HG02840 (cell line): Measurements from ENCODE around the gene MARK2.

Source experiments
- ATAC-seq: cut with Tn5 transposase; IDR thresholded peaks from one replicate; pipeline ENCODE4 v1.9.1; 2021; ENCODE audit warnings: mild to moderate bottlenecking, moderate library complexity, moderate number of reproducible peaks; ENCODE audit not compliant: unreplicated experiment, low FRiP score

MARK2 gene

DNA sequence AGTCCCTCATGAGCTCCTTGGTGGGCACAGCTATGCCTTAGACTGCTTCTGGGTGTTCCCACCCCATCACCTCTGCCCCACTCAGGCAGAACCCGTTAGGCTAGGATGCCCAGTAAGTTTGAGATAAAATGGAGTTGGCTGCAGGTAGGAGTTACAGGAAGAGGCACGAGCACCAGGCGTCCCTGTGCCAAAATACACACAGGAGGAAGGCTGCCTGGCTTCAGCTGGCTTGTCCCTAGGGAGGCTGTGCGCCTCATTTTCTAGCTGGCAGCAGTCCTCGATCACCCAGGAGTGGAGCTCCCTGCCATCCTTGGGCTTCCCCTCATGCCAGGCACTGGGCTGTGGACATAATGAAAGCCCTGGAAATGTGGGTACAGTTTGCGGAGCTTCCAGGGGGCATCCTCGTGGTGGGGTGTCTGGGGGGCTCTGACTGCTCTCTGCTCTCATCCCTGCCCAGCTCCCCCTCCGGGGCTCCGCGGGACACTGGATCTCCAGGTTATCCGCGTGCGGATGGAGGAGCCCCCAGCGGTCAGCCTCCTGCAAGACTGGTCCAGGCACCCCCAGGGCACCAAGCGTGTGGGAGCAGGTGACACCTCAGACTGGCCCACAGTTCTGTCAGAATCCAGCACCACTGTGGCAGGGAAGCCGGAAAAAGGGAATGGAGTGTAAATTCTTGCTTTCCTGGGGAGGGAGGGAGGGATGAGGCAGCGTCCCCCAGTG is 12.3 kb upstream of the MARK2 start:
- no peak for ATAC-seq

DNA sequence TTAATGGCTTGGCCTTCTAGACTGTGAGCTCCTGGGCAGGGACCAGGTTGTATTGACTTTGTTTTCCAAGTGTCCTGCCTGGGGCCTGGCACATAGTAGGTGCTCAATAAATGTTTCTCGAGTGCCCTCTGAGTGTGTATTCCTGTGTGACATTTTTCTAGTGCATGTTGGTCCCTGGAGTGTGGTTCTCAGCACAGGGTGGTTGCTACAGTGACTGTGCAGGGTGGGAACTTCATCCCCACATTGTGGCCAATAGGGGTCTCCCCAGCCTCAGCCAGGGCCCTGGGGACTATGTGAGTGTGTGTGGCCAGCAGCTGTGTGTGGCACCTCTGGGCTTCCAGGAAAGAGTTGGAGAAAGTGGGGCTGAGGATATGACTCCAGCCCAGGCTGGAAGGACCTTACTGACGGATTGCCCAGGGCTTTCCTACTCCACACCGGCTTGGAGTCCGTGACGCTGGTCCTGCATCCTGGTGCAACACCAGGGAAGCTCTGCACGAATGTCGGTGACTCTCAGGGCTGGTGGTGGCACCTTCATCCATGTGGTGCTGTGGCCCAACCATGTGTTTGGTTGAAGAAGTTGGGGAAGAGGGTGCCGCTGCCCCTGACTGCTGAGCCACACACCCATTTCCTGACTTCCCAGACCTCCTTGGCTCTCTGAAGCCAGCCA is 9.0 kb upstream of the MARK2 start:
- no peak for ATAC-seq

- no peak for ATAC-seq
Measured at GRCh38 chr11:63831326-63831725, 7.6 kb upstream of the MARK2 start.

GRCh38 chr11:63832336-63832735 is 6.6 kb upstream of the MARK2 start:
- no peak for ATAC-seq

DNA sequence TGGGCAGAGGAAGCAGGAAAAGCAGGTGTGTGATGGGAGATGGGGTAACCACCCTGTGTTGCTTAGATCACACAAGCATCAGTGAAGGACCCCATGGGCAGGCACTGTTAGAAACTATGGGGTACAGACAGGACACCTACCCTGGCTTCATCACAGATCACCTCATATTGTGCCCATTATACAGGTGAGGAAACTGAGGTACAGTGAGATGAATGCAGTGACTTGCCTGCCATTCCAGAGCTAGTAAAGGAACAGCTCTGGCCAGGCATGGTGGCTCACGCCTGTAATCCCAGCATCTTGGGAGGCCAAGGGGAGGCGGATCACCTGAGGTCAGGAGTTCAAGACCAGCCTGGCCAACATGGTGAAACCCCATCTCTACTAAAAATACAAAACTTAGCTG is 5.9 kb upstream of the MARK2 start:
- no peak for ATAC-seq

DNA sequence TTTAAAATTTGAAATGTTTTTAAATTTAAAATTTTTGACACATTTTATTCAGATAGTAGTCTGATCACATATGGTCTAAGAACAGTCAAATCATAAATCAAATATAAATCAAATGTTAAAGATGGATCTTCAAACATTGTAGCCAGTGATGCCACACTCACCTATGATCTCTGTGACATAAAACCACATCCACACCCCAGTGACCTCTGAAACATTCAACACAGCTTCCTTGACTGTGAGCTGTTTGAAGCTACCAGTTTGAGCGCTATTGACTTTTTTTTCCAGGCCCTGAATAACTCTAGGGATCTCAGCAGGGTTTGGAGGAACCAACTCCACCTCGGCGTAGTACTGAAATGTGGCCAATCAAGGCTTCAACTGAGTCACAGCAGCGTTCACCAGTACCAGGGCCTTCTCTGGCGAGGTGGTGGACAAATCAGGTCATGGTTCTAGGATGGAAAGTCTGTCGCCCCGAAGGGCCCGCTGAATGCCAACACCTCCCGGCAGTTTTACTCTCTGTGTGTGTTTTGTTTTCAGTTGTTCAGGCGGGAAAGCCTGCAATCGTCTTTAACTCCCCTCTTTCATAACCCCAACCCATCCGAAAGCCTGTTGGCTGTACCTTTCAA is 4.3 kb upstream of the MARK2 start:
- no peak for ATAC-seq

DNA sequence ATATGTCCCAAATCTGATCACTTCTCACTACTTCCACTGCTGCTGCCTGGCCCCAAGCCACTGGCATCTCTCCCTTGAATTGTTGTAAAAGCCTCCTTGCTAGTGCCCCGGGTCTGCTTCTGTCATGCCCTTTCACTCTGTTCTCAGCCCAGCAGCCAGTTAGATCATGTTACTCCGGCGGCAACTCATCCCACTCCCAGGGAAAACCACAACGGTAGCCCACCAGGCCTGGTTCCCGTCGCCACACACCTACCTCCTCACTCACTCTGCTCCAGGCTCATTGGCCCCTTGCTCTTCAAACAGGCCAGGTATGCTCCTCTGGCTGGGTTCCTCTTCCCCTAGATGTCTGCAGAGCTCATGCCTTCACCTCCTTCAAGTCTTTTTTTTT is 3.8 kb upstream of the MARK2 start:
- no peak for ATAC-seq

DNA sequence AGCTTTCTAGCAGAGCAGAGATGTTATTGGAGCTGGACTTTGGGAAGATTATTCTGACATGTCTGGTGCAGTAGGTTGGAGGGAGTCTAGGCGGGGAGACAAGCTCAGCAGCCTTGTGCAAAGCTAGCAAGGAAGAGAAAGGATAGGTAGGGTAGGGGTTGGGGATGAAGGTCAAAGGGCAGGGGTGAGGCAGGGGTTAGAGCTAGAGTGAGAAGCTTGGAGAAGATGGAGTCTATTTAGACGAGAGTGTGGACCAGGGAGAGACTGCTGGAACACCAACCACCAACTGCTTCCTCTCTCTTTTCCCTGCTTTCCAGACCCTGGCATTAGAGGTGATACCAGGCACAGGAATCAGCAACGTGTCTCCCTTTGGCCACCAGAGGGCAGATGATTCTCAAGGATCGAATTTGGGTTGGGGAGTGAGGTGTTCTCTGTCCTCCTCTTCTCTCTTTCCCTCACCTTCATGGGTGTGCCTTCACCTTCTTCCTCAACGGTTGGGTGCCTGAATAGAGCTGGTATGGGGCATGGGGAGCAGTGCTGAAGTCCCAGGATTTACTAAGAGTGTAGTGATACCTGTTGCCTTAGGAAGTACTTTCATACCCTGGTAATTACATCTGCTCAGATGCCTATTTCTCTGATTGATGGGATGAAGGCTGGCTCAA is 1.8 kb upstream of the MARK2 start:
- ATAC-seq, result no peak

- ATAC-seq, result no peak
Measured at GRCh38 chr11:63837739-63838138, 1.2 kb upstream of the MARK2 start.

DNA sequence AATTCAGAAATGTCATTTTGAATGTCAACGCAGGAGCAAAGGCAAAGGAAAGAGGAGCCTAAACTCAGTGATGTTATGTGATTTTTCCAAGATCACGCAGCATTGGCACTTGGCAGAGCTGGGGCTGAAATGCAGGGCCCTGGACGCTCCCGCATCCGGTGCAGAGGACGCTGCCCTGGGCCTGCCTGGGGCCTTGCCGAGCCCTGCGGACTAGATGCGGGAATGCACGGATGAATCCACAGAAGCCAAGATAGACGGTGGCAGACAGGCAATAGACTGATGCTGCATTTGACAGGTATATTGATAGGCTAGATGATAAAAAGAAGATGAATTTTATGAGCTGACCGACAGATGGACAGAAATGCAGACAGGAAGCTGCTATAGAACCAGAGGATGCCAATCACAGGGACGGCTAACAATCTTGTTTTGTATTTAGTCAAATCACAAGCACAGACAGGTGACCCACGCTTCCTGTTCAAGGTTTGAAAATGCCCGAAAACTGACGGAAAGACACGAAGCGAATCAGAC is 696 bp upstream of the MARK2 start:
- ATAC-seq, result no peak

DNA sequence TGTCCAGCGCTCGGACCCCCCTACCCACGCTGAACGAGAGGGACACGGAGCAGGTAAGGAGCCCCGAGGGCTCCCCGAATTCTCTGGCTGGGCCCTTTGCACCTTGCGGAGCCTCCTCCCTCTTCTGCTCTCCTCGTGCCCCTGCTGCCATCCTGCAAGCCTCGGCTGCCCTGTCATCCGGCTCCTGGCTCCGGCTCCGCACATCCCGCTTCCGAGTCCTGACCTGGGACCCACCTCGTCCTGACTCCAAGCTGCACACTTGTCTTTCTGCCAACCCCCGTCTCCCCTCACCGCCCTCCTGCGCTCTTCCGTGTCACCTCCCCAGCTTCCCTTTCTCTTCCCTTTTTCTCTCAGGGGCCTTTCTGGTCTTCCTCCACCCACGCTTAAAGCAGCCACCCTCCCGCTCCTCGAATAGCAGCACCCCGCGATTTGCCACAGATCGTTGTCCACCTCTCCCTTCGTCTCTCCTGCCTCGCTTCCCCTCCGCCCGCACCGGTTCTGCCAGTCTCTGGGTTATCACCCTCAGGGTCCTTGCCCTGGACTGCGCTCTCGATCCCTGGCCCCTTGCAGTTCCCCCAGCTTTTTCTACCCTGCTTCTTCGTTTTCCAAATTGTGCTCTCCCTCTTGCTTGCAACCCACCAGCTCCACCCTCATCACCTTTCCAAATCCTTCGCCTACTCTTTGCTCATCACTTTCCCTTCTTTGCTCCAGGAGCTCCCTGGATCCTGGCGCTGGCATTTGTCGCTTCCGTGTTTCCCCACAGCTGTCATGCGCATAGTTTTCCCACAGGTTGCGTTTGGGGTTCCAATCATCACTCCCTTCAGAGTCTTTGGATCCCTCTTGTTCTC is 822 bp downstream of the MARK2 start:
- ATAC-seq, result peak; percentile 0

- ATAC-seq, result no peak
Measured at GRCh38 chr11:63840356-63841060, 1.6 kb downstream of the MARK2 start.

DNA sequence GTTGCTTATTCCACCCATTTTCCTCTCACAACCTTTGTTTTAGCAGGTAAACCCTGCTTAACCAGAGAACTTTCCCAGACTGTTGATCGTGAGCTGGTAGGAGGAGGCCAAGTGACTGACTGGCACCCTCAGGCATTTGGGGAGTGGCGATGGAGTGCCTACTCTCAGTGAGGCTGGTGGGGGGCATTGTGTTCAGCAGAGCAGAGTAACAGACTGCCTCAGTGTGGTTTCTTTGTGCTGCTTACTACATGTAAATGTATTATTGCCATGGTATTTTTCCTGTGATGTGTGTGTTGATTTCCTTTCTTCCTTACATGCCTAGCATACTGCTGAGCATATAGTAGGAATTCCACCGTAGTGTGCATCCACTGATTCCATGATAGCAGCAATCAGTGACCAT is 2.6 kb downstream of the MARK2 start:
- ATAC-seq, result no peak

DNA sequence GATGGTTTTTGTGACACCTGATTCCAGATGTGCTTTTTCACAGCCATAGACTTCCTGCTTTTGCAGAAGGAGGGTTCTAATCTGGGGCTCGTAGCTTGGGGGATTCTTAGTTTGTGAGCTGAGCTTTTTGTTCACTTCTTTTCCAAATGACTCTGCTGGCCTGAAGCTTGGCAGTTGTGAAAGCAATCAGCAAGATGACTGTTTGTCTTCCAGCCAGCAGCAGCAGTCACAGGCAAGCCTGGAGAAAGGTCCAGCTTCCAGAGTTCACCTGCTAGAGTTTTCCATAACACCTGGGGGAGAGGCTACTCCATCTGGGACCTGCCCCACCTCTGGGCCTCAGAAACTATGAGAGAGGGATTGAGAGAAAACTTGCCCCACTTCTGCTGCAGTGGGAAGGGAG is 4.1 kb downstream of the MARK2 start:
- no peak for ATAC-seq

- no peak for ATAC-seq
Measured at GRCh38 chr11:63844836-63845235, 5.9 kb downstream of the MARK2 start.

DNA sequence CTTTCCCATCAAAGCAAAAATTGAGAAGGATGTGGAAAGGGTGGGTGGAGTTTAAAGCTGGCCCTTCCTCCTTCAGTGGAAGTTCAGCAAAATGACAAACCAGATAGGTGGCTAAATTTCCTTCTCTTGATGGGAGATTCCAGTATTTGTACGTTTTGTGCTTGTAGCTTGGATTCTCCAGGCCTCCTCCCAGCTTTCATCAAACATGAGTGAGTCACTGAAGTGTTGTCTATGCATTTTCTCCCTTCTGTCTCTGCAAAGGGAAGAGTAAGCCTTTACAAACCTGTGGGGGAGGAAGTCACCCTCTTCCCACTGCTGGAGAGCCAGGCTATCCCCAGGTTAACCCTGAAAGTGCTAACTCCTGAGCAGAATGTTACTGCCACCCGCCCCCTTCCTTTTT is 6.4 kb downstream of the MARK2 start:
- no peak for ATAC-seq

GRCh38 chr11:63845911-63846310 is 7.0 kb downstream of the MARK2 start:
- ATAC-seq, result no peak

- no peak for ATAC-seq
Measured at GRCh38 chr11:63846897-63847296, 8.0 kb downstream of the MARK2 start.

GRCh38 chr11:63847363-63847762 is 8.5 kb downstream of the MARK2 start:
- ATAC-seq, result no peak

GRCh38 chr11:63849691-63850090 is 10.8 kb downstream of the MARK2 start:
- ATAC-seq, result no peak
